Bone marrow (tissue), 2 donors: ENCODE results near the gene SLC39A3.

Experiments used
- DNase-seq, 2 donors: peaks; one replicate each; lab custom pipeline; 2025; lab: John Stamatoyannopoulos, UW

The SLC39A3 gene

GRCh38 chr19:2768365-2769132, 28.7 kb upstream of the SLC39A3 start:
- no peak for DNase-seq

- DNase-seq = no peak
These were observed 27.9 kb upstream of the SLC39A3 start for GRCh38 chr19:2767688-2768087.

- DNase-seq = no peak
These were observed 27.0 kb upstream of the SLC39A3 start for GRCh38 chr19:2766594-2767372.

- DNase-seq = no peak
These were observed 25.6 kb upstream of the SLC39A3 start for GRCh38 chr19:2765376-2765775.

GRCh38 chr19:2764945-2765344, 25.1 kb upstream of the SLC39A3 start:
- no peak for DNase-seq

- no peak for DNase-seq
These were observed 23.9 kb upstream of the SLC39A3 start for GRCh38 chr19:2763687-2764086.

- DNase-seq = no peak
These were observed 23.1 kb upstream of the SLC39A3 start for GRCh38 chr19:2762783-2763496.

- no peak for DNase-seq
These were observed 22.3 kb upstream of the SLC39A3 start for GRCh38 chr19:2761876-2762782.

- DNase-seq = no peak
These were observed 21.5 kb upstream of the SLC39A3 start for GRCh38 chr19:2761309-2761677.

GRCh38 chr19:2759965-2760364, 20.1 kb upstream of the SLC39A3 start:
- DNase-seq = no peak

- DNase-seq = no peak
These were observed 19.5 kb upstream of the SLC39A3 start for GRCh38 chr19:2759362-2759761.

GRCh38 chr19:2758601-2759313, 18.9 kb upstream of the SLC39A3 start:
- no peak for DNase-seq

- no peak for DNase-seq
These were observed 17.4 kb upstream of the SLC39A3 start for GRCh38 chr19:2756921-2757881.

- no peak for DNase-seq
These were observed 16.7 kb upstream of the SLC39A3 start for GRCh38 chr19:2756477-2756876.

GRCh38 chr19:2755811-2756210, 16.0 kb upstream of the SLC39A3 start:
- DNase-seq = no peak

- DNase-seq = no peak
These were observed 15.6 kb upstream of the SLC39A3 start for GRCh38 chr19:2755448-2755705.

- no peak for DNase-seq
These were observed 15.0 kb upstream of the SLC39A3 start for GRCh38 chr19:2754659-2755447.

GRCh38 chr19:2751438-2751830, 11.6 kb upstream of the SLC39A3 start:
- no peak for DNase-seq

GRCh38 chr19:2750808-2751437, 11.1 kb upstream of the SLC39A3 start:
- DNase-seq = no peak
